H9 (cell line): ENCODE measurements around the gene PCCA. TPM values are rescaled to one million over a fixed set of nuclear protein-coding genes. Genes with fewer than 3 reads are reported as not detected.

ENCODE experiments used
- DNase-seq: peaks from one replicate; pipeline ENCODE4 v3.0.0-alpha.2; 2017
- H2AFZ ChIP-seq: one replicate; pipeline ENCODE4 v1.6.1; 2013; ENCODE audit warnings: mild to moderate bottlenecking, low read length, control low read depth, moderate library complexity
- H2AK5ac ChIP-seq: 2 replicates; pipeline ENCODE4 v1.6.1; 2013; ENCODE audit warnings: low read length, control low read depth, mixed read lengths; ENCODE audit not compliant: insufficient read length
- H2BK120ac ChIP-seq: one replicate; pipeline ENCODE4 v1.6.1; 2013; ENCODE audit warnings: low read depth, mild to moderate bottlenecking, low read length, control low read depth, inconsistent platforms; ENCODE audit not compliant: poor library complexity, severe bottlenecking
- H2BK12ac ChIP-seq: 2 replicates; pipeline ENCODE4 v1.6.1; 2013; ENCODE audit warnings: low read length, control low read depth, mixed read lengths, low read depth; ENCODE audit not compliant: insufficient read length
- H2BK15ac ChIP-seq: 2 replicates; pipeline ENCODE4 v1.6.1; 2013; ENCODE audit warnings: low read depth, low read length, control low read depth
- H2BK20ac ChIP-seq: one replicate; pipeline ENCODE4 v1.6.1; 2013; ENCODE audit warnings: low read depth, mild to moderate bottlenecking, low read length, control low read depth, inconsistent platforms; ENCODE audit not compliant: poor library complexity, severe bottlenecking
- H2BK5ac ChIP-seq: 2 replicates; pipeline ENCODE4 v1.6.1; 2013; ENCODE audit warnings: low read length, control low read depth, mixed read lengths; ENCODE audit not compliant: insufficient read length
- H3K14ac ChIP-seq: 2 replicates; pipeline ENCODE4 v1.6.1; 2013; ENCODE audit warnings: low read length, control low read depth; ENCODE audit not compliant: insufficient read depth
- H3K18ac ChIP-seq: 2 replicates; pipeline ENCODE4 v1.6.1; 2013; ENCODE audit warnings: low read depth, mild to moderate bottlenecking, mixed read lengths, low read length, control low read depth; ENCODE audit not compliant: insufficient read length
- H3K23ac ChIP-seq: 2 replicates; pipeline ENCODE4 v1.6.1; 2013; ENCODE audit warnings: low read length, control low read depth, mixed read lengths, low read depth; ENCODE audit not compliant: insufficient read length
- H3K23me2 ChIP-seq: 2 replicates; pipeline ENCODE4 v1.6.1; 2013; ENCODE audit warnings: low read depth, mild to moderate bottlenecking, mixed read lengths, low read length, control low read depth; ENCODE audit not compliant: insufficient read length, poor library complexity, severe bottlenecking
- H3K27ac ChIP-seq: 2 replicates; pipeline ENCODE4 v1.5.1; 2013; ENCODE audit warnings: low read length, control low read depth, mixed read lengths, low read depth; ENCODE audit not compliant: insufficient read length
- H3K27me3 ChIP-seq: 2 replicates; pipeline ENCODE4 v1.6.1; 2013; ENCODE audit warnings: low read length, control low read depth, inconsistent platforms; ENCODE audit not compliant: insufficient read depth
- H3K4ac ChIP-seq: 2 replicates; pipeline ENCODE4 v1.6.1; 2013; ENCODE audit warnings: low read depth, mild to moderate bottlenecking, control low read depth, inconsistent platforms, low read length, moderate library complexity
- H3K4me1 ChIP-seq: 2 replicates; pipeline ENCODE4 v1.6.1; 2013; ENCODE audit warnings: low read length, control low read depth, inconsistent platforms; ENCODE audit not compliant: insufficient read depth
- H3K4me2 ChIP-seq: 2 replicates; pipeline ENCODE4 v1.6.1; 2013; ENCODE audit warnings: low read length, control low read depth, mixed read lengths; ENCODE audit not compliant: insufficient read length, insufficient read depth
- H3K56ac ChIP-seq: 2 replicates; pipeline ENCODE4 v1.6.1; 2013; ENCODE audit warnings: low read depth, mild to moderate bottlenecking, mixed read lengths, low read length, control low read depth; ENCODE audit not compliant: insufficient read length
- H3K79me1 ChIP-seq: 2 replicates; pipeline ENCODE4 v1.6.1; 2013; ENCODE audit warnings: low read depth, mild to moderate bottlenecking, moderate library complexity, low read length, control low read depth, inconsistent platforms; ENCODE audit not compliant: insufficient read depth, poor library complexity, severe bottlenecking
- H3K79me2 ChIP-seq: 2 replicates; pipeline ENCODE4 v1.6.1; 2013; ENCODE audit warnings: low read length, control low read depth, inconsistent platforms; ENCODE audit not compliant: insufficient read depth
- H3K9ac ChIP-seq: 2 replicates; pipeline ENCODE4 v1.6.1; 2013; ENCODE audit warnings: low read length, control low read depth, mixed read lengths; ENCODE audit not compliant: insufficient read length; ENCODE audit errors: extremely low read depth
- H3K9me3 ChIP-seq: one replicate; pipeline ENCODE4 v1.6.1; 2013; ENCODE audit warnings: low read depth, low read length, inconsistent platforms; ENCODE audit not compliant: control insufficient read depth
- H3T11ph ChIP-seq: one replicate; pipeline ENCODE4 v1.6.1; 2013; ENCODE audit warnings: mild to moderate bottlenecking, low read length, control low read depth, inconsistent platforms
- H4K20me1 ChIP-seq: one replicate; pipeline ENCODE4 v1.6.1; 2013; ENCODE audit not compliant: control insufficient read depth, insufficient read length, insufficient read depth
- H4K5ac ChIP-seq: 2 replicates; pipeline ENCODE4 v1.6.1; 2013; ENCODE audit warnings: low read depth, mild to moderate bottlenecking, mixed read lengths, low read length, control low read depth; ENCODE audit not compliant: insufficient read length
- H4K8ac ChIP-seq: replicated peaks from 2 replicates; pipeline ENCODE4 v1.6.1; 2013; ENCODE audit warnings: low read length, control low read depth, mixed read lengths, low read depth; ENCODE audit not compliant: insufficient read length
- H4K91ac ChIP-seq: 2 replicates; pipeline ENCODE4 v1.6.1; 2013; ENCODE audit warnings: low read depth, mild to moderate bottlenecking, moderate library complexity, mixed read lengths, low read length, control low read depth; ENCODE audit not compliant: insufficient read length
- H3K27ac Mint-ChIP-seq, 3 experiments: 2 replicates in 2 of 3; 3 replicates in 1 of 3; pipeline ENCODE4 v1.8.0; 2020 to 2021; ENCODE audit warnings: mixed read lengths in 3 of 3, mild to moderate bottlenecking in 1 of 3, moderate library complexity in 1 of 3
- H3K27me3 Mint-ChIP-seq: 2 replicates; pipeline ENCODE4 v1.8.0; 2021; ENCODE audit warnings: low read depth, mild to moderate bottlenecking, moderate library complexity, mixed read lengths
- H3K36me3 Mint-ChIP-seq, 3 experiments: 2 replicates in 2 of 3; 3 replicates in 1 of 3; pipeline ENCODE4 v1.8.0; 2020 to 2021; ENCODE audit warnings: low read depth in 3 of 3, mixed read lengths in 3 of 3; ENCODE audit not compliant: insufficient read depth in 1 of 3
- H3K4me1 Mint-ChIP-seq, 2 experiments: 2 replicates each; pipeline ENCODE4 v1.8.0; 2020; ENCODE audit warnings: mixed read lengths in 2 of 2
- H3K4me3 Mint-ChIP-seq, 2 experiments: 2 replicates in 1 of 2; 3 replicates in 1 of 2; pipeline ENCODE4 v1.8.0; 2020 to 2021; ENCODE audit warnings: mild to moderate bottlenecking in 2 of 2, mixed read lengths in 2 of 2, moderate library complexity in 1 of 2
- H3K9me3 Mint-ChIP-seq, 2 experiments: 2 replicates in 1 of 2; 3 replicates in 1 of 2; pipeline ENCODE4 v1.8.0; 2020; ENCODE audit warnings: mild to moderate bottlenecking in 2 of 2, mixed read lengths in 2 of 2, moderate library complexity in 1 of 2
- CTCF ChIP-seq: fragments of 200-600 bp; sonication (generic); conservative IDR thresholded peaks from 3 replicates; pipeline ENCODE4 v1.8.0; 2021; ENCODE audit warnings: antibody characterized with exemption, mild to moderate bottlenecking
- total RNA-seq: library from RNA; stranded (reverse); gene quantifications from 2 replicates; pipeline ENCODE4 v1.2.1, GENCODE V29; 2021

The PCCA gene
- total RNA-seq, 1 experiment from 2014 or later: 56.5 TPM

DNA sequence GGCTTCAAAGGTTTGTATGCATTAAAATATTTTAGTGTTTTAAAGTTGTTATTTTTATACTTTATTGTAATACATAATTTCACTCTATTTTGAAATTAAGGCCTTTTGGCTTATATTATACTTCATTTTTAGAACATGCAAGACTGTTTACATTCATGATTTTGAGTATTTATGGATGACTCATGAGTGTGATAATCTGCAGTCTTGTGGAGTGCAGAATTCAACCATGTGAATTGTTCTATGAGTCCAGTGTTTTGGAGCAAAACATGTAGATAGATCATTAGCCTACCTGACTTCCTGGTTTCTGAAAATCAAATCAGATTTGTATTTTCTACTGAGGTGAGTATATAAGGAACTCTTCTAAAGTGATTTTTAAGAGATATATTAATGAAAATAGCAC lies 241.8 kb downstream of the PCCA start:
- H3K4me3 Mint-ChIP-seq: no peak overlapping the region
- H3K4me2 ChIP-seq: no peak overlapping the region
- H2BK5ac ChIP-seq: no peak overlapping the region
- no peak overlapping the region for H3K18ac ChIP-seq
- peaks cover 33 to 45% (median 35%) of the 10 kb centered on the region in 3 experiments for H3K36me3 Mint-ChIP-seq
- H2AFZ ChIP-seq: no peak overlapping the region
- no peak overlapping the region for H3K4ac ChIP-seq
- no peaks in the 10 kb centered on the region for H3K27me3 ChIP-seq
- no peak overlapping the region for H4K5ac ChIP-seq
- no peak overlapping the region for H3T11ph ChIP-seq
- no peak for DNase-seq
- H3K9ac ChIP-seq: no peak overlapping the region
- no peaks in the 10 kb centered on the region; the same call in 1 of the 2 replicates for H3K4me1 ChIP-seq
- H3K79me2 ChIP-seq: no peaks in the 10 kb centered on the region
- no peak overlapping the region for H2BK12ac ChIP-seq
- H3K27ac ChIP-seq: no peak overlapping the region
- no peaks in the 10 kb centered on the region for H3K79me1 ChIP-seq
- no peaks in the 10 kb centered on the region for H3K9me3 ChIP-seq
- H3K27me3 Mint-ChIP-seq: no peaks in the 10 kb centered on the region
- peaks cover 3 to 5% of the 10 kb centered on the region in 2 experiments; a peak in 3 of 5 replicates for H3K9me3 Mint-ChIP-seq
- no peak overlapping the region for H4K91ac ChIP-seq
- H3K23me2 ChIP-seq: no peaks in the 10 kb centered on the region
- H4K8ac ChIP-seq: no peak overlapping the region
- no peak for TF ChIP-seq CTCF
- no peak overlapping the region for H2AK5ac ChIP-seq
- H3K56ac ChIP-seq: no peak overlapping the region
- H3K4me1 Mint-ChIP-seq: no peaks in the 10 kb centered on the region
- H3K23ac ChIP-seq: no peak overlapping the region
- H3K14ac ChIP-seq: no peak overlapping the region
- H2BK20ac ChIP-seq: no peak overlapping the region
- H2BK120ac ChIP-seq: no peak overlapping the region
- no peak overlapping the region for H2BK15ac ChIP-seq
- H4K20me1 ChIP-seq: no peaks in the 10 kb centered on the region
- no peak overlapping the region for H3K27ac Mint-ChIP-seq
